HG02973 (cell line): ENCODE data around the gene KIZ.

Experiments used
- ATAC-seq: cut with Tn5 transposase; IDR thresholded peaks from one replicate; pipeline ENCODE4 v1.9.1; 2021; ENCODE audit warnings: moderate library complexity; ENCODE audit not compliant: unreplicated experiment

KIZ gene

GRCh38 chr20:21104466-21104761 is 21.5 kb upstream of the KIZ start:
- no peak for ATAC-seq

GRCh38 chr20:21104921-21105320 is 21.0 kb upstream of the KIZ start:
- no peak for ATAC-seq

- no peak for ATAC-seq
Observed at GRCh38 chr20:21105429-21106170, 20.3 kb upstream of the KIZ start.

GRCh38 chr20:21106171-21107017 is 19.5 kb upstream of the KIZ start, which contains the start of gene LINC00237:
LINC00237 (minus strand) TSS chr20:21106358.
- ATAC-seq = no peak

- no peak for ATAC-seq
Observed at GRCh38 chr20:21109144-21109543, 16.7 kb upstream of the KIZ start.

- no peak for ATAC-seq
Observed at GRCh38 chr20:21110811-21111210, 15.1 kb upstream of the KIZ start.

DNA sequence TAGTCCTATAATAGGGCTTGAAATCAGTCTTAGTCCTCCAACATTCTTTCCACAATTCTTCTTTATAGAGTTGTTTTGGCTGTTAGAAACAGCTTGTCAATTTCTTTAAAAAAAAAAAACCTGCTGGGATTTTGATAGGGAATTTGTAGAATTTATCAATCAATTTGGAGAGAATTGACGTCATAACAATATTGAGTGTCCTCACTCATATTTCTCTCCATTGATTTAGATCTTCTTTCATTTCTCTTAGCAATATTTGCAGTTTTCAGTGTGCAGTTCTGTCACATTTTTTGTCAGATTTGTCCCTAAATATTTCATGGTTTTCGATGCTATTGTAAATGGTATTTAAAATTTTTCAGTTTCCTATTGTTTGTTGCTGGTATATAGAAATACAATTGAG is 14.5 kb upstream of the KIZ start:
- ATAC-seq = no peak

DNA sequence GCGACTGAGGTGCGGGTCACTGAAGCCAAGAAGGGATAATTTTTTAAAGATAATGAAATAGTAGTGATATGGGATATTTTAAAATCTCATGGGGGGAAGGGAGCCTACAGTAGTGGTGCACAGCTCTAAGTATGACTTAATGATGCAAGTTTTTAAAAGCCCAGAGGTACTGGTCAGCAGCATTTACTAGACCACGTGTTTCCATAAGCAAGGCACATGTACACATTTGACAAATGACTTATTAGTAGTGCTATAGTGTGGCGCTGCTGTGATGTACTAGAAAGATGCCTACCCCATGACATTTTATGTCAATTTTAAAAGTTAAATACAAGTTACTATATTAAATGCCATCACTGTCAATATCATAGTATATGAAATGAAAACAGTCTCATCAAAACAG is 12.2 kb upstream of the KIZ start:
- no peak for ATAC-seq

GRCh38 chr20:21114584-21114983 is 11.3 kb upstream of the KIZ start:
- no peak for ATAC-seq

- no peak for ATAC-seq
Observed at GRCh38 chr20:21117521-21117920, 8.4 kb upstream of the KIZ start.

GRCh38 chr20:21118138-21118537 is 7.7 kb upstream of the KIZ start:
- ATAC-seq = no peak

DNA sequence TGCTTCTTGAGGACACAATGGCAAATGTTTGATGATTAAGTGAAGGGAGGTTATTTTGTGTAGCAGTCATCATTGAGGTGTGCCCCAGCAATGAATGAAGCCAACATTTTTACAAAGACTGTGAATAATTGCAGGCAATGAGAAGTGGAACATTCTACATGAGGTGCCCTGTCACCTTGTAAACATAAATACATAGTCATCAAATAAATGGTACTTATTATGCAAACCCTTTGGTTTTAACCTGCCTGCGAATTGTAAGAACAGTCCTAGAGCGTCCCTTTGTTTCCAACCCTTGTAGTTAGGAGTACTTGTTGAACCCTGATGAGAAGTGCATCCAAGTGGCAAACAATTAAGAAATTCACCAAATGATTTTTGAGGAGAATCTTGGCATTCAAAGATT is 7.1 kb upstream of the KIZ start:
- no peak for ATAC-seq

DNA sequence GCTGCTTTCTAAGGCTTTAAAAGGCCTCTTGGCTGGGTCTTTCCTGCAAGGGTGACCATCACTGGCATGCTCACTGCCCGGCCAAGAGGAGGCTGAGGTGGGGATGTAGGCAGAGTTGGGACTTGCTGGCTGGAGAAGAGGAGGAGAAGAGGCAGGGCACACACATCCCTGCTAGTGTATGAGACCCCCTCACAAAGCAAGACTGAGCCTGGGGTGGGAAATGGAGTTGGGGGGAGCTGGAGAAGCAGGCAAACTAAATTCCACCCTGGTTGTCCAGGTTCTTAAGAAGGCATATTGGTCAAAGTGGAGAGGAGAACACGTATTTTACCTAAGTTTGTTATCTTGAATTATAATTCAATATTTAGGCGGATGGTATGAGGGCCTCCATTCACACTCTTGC is 1.7 kb upstream of the KIZ start:
- ATAC-seq = no peak

DNA sequence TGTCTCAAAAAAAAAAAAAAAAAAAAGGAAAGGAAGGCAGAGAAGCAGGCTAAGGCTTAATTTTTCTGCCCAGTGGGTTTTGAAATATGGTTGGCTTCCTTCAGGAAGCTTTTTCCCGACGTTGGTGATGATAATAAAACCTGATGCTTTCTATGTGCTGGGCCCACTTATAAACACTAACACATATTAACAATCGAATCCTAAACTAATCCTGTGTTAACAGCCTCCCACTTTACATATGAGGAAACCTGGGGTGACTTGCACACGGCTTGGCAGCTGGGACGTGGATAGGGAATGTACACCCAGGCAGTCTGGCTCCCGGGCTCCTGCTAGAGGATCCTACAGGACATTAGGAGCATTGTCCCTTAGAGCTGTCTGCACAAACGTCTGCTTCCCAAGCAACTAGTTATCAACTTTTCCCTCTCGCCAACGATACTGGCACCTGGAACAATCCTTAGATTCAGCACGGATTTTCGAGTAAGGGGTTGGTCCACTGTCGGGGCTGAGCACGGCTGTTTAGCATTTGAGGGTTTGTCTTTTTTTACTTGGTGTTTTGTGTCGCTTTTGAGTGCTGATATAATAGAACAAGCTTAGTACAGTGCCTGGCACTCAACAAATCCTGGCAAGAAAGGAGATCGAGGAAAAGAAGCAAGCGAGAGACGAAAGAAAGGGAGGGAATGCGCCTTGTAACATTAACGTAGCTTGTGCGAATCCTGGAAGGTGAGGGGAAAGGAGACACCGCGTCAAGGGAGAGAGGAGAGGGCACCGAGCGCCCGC is 622 bp upstream of the KIZ start:
- ATAC-seq = peak; percentile 13

DNA sequence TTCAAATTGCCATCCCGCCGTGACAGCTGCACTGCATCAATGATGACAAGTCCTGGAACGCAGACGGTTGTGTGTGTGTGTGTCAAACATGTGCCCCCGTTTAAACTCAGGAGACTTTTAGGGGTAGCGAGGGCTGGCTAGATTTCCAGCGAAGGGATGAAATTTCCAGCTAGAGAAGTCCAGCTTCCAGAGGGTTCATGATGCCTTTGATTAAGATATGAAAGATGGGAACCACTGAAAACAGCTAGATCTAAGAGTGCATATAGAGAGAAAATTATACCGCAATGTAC is 644 bp downstream of the KIZ start:
- ATAC-seq = no peak

DNA sequence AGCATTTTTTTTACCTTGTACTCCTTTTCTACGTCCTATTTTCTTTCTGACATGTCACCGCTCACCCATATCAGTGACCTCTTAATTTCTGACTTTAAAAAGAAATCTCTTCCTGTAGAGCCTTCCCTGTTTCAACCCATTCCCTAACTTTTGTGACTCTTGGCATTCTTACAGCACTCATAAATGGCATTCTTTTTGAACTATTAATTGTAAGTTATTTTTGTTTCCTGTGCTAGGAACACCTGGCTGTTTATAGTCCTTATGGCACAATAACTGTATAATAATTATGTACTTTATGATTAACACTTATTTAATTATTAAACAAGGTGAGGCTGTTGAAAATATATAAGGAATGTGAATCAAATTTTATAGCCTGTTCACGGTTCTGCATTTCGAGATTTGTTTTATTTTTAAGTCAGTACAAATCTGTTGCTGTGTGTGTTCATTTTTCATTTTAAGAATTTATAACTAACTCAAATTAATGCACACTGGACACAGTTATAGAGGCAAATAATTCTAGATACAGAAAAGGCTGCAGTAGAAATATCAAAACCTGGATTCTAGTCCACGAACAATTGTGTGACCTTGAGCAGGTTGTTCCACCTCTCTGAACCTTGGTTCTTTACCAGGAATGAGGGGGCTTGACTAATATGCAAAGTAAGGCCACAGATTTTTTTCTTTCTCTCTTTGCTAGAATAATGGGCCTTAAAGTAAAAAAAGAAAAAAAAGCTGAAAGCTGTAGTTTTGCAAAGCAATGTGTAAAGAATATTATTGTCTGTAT is 1.5 kb downstream of the KIZ start:
- no peak for ATAC-seq

DNA sequence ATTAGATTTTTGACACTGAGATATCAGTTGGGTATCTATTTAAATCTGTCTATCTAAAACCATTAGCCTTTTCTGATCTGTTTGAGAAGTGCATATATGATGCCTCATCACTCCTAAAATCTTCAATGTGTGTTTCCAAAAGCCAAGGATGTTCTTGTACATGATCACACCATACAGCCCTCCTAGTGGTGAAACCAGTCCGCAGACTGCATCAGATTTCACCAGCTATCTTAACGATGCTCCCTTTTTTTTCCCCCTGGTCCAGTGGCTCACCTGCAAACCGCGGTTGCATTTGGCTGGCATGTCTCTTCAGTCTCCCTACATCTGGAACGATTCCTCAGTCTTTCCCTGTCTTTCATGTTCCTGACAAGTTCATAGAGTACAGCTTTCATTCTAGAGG is 4.0 kb downstream of the KIZ start:
- no peak for ATAC-seq

GRCh38 chr20:21133404-21133803 is 7.5 kb downstream of the KIZ start:
- no peak for ATAC-seq

GRCh38 chr20:21133917-21134622 is 8.2 kb downstream of the KIZ start:
- no peak for ATAC-seq

DNA sequence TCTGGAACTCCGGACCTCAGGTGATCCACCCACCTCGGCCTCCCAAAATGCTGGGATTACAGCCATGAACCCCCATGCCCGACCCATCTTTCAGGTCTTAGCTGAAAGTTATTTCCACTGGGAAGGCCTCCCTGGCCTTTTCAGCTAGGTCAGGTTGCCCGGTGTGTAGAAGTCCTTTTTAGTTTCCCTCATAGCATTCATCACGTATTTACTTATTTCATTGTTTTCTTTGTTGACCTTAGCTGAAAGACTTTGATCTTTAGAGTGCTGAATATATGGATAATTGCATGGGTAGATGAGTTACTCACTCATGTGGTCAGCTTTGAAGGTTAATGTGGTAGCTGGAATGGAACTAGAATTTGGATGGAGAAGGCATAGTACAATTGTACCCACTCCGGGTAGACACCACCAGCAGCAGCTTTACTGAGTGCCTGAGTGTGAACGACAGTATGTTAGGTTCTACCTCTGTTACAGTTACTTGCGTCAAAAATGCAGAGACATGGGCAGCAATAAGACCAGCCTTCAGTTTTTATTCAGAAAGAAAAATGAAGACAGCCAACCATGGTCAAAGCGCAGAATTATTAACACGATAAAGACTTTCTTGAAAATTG is 9.1 kb downstream of the KIZ start:
- no peak for ATAC-seq
